Activated T-helper 1 cell treated with anti-CD3 and anti-CD28 coated beads, Interleukin-12 subunit alpha, Interleukin-12 subunit beta, Interleukin-2, Interleukin-4 antibody, amounts not matched to agents 30 ng/mL and 10 ng/mL and 1 ng/mL, durations not matched to agents 14 hours and 24 hours and 36 hours (primary cell): ENCODE results near the gene NT5DC1. TPM values are rescaled to one million over a fixed set of nuclear protein-coding genes. Genes with fewer than 3 reads are reported as not detected.

Experiments
- DNase-seq: peaks from one replicate; pipeline ENCODE4 v3.0.0; 2021; ENCODE audit warnings: low spot score
- H3K27ac Mint-ChIP-seq: one replicate; pipeline ENCODE4 v1.8.0; 2021; ENCODE audit warnings: mild to moderate bottlenecking, mixed read lengths
- H3K27me3 Mint-ChIP-seq: one replicate; pipeline ENCODE4 v1.8.0; 2022; ENCODE audit warnings: mild to moderate bottlenecking, moderate library complexity, mixed read lengths; ENCODE audit not compliant: insufficient read depth
- H3K36me3 Mint-ChIP-seq: one replicate; pipeline ENCODE4 v1.8.0; 2021; ENCODE audit warnings: low read depth, mixed read lengths
- H3K4me1 Mint-ChIP-seq: one replicate; pipeline ENCODE4 v1.8.0; 2021; ENCODE audit warnings: low read depth, mixed read lengths
- H3K4me3 Mint-ChIP-seq: one replicate; pipeline ENCODE4 v1.8.0; 2021; ENCODE audit warnings: mild to moderate bottlenecking, moderate library complexity, mixed read lengths
- H3K9me3 Mint-ChIP-seq: one replicate; pipeline ENCODE4 v1.8.0; 2021; ENCODE audit warnings: mixed read lengths
- intact Hi-C: fragments of 100-400 bp; cut with micrococcal nuclease; formaldehyde crosslinking; loops from one replicate; pipeline ENCODE4 v1.15.1; 2024
- total RNA-seq: library from RNA; stranded (reverse); gene quantifications from 2 replicates; pipeline ENCODE4 v1.2.3, GENCODE V29; 2022

Gene NT5DC1
- total RNA-seq, 1 donor from 2014 or later: 30.1 TPM

DNA sequence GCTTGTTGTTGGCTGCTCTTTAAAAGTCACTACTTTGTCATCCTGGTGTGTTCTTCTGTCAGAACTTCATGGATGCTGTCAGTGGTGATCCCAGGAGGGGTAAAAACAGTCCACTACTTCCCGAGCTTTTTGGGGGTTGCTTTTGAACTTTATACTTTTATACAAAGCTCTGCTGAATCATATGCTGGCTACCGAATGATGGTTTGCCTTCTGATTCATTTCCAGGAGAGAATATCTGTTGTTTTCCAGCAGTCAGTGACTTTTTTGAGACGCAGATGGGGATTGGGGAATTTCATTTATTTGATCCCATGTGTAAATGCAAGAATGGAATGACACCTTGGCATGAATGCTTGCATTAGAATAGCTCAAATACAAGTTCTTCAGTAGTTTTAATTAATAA is 58.0 kb downstream of the NT5DC1 start:
- Mint-ChIP-seq H3K27ac (no peak overlapping the region), H3K4me3 (no peak overlapping the region), H3K9me3 (no peaks in the 10 kb centered on the region), H3K27me3 (no peaks in the 10 kb centered on the region), H3K4me1 (no peaks in the 10 kb centered on the region), H3K36me3 (peaks cover 6% of the 10 kb centered on the region)
- intact Hi-C loops: no loop called here
- DNase-seq: no peak

DNA sequence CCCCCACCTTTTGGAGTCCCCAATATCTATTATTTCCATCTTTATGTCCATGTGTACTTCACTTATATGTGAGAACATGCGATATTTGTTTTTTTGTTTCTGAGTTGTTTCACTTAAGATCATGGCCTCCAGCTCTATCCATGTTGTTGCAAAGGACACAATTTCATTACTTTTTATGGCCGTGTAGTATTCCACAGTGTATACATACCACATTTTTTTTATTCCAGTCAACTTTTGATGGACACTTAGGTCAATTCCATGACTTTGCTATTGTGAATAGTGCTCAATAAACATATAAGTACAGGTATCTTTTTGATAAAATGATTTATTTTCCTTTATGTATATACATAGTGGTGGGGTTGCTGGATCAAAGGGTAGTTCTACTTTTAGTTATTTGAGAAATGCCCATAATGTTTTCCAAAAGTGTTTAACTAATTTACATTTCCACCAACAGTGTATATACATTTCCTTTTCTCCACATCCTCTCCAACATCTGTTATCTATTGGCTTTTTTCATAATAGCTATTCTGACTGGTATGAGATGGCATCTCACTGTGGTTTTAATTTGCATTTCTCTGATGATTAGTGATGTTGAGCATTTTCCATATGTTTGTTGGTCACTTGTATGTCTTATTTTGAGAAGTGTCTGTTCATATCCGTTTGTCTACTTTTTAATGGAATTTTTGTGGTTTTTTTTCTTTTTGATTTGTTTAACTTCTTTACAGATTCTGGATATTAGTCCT is 59.3 kb downstream of the NT5DC1 start:
- intact Hi-C loops: no loop called here
- H3K27me3 Mint-ChIP-seq: no peaks in the 10 kb centered on the region
- H3K4me3 Mint-ChIP-seq: no peak overlapping the region

DNA sequence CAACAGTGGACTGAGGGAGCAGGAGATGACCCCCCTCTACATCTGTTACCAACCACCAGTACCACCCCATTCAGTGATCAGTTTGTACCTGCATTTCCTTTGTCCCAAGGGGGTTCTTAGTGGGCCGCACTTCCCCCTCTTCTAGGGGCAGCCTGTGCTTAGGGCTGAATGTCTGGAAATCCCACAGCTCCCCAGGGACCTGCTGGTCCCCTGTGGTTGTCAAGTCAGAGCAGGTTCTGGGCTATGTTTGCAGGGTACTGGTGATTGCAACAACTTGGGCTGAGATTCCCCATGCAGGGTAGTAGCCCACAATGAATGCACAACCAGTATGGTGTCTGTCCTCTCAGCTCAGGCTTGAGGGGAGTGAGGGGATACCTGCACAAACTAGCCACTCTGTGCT is 64.9 kb downstream of the NT5DC1 start:
- H3K9me3 Mint-ChIP-seq: peaks cover 8% of the 10 kb centered on the region
- H3K4me1 Mint-ChIP-seq: no peaks in the 10 kb centered on the region
- no peak overlapping the region for H3K4me3 Mint-ChIP-seq
- intact Hi-C loops: no loop called here
- no peak for DNase-seq
- no peaks in the 10 kb centered on the region for H3K27me3 Mint-ChIP-seq
- H3K27ac Mint-ChIP-seq: no peak overlapping the region
- H3K36me3 Mint-ChIP-seq: peaks cover 2% of the 10 kb centered on the region

More for the DNA sequence above, 59.3 kb downstream of the NT5DC1 start:
- DNase-seq: no peak
- H3K4me1 Mint-ChIP-seq: no peaks in the 10 kb centered on the region
- H3K9me3 Mint-ChIP-seq: peaks cover 5% of the 10 kb centered on the region
- H3K36me3 Mint-ChIP-seq: peaks cover 6% of the 10 kb centered on the region
- H3K27ac Mint-ChIP-seq: no peak overlapping the region

DNA sequence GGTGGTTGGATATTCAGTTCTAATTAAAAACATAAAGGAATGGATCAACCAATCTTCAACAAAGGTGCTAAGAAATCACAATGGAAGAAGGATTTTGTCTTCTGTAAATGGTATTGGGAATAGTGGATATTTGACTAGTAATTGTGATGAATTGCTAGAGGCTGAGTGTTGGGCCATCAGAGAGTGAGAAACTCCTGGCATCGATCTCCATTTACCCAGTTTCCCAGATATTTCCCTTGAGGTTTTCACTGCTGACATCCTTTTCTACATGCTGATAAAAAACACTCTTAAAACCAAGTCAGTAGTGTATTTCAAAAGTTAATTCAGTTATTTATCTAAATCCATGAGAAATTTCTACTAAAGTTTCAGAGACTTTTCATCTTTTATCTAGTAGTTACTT is 65.7 kb downstream of the NT5DC1 start:
- peaks cover 2% of the 10 kb centered on the region for H3K36me3 Mint-ChIP-seq
- no peaks in the 10 kb centered on the region for H3K27me3 Mint-ChIP-seq
- H3K4me3 Mint-ChIP-seq: no peak overlapping the region
- peaks cover 8% of the 10 kb centered on the region for H3K9me3 Mint-ChIP-seq
- no peaks in the 10 kb centered on the region for H3K4me1 Mint-ChIP-seq
- intact Hi-C loops: no loop called here
- no peak for DNase-seq
- H3K27ac Mint-ChIP-seq: no peak overlapping the region

DNA sequence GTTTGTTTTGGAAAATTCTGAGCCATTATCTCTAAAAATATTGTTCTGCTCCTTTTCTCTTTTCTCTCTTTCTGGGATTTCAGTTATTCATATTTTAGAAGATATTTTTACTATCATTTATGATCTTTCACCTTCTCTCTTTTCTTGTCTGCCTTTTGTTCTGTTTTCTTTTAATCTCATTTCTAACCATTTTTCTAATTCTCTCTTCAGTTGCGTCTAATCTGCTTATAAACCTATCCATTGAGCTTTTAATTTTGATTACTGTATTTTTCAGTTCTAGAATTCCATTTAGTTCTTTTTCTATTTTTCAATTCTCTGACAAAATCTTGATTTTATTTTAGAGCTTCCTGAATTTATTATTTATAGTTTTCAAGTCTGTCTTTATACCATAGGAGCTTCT is 67.5 kb downstream of the NT5DC1 start:
- H3K4me3 Mint-ChIP-seq: no peak overlapping the region

DNA sequence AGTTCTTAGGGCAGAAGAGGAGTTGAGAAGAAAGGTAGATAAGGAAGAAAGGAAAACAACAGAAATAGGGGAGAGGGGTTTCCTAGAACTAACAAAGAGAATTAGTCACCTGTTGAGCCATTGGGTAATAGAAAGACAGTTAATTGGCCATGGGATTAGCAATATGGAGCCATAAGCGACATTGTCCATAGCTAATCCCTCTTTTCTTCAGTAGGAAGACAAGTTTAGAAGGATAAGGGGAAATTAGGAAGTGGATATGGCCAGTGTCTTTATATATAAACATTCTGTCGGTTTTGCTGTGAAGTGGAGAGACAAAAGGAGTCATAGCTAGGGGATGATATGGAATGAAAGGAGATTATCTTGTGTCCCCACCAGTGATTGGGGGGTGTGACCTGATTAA is 69.2 kb downstream of the NT5DC1 start:
- H3K4me3 Mint-ChIP-seq: no peak overlapping the region
- no peak for DNase-seq
- no peak overlapping the region for H3K27ac Mint-ChIP-seq
- peaks cover 3% of the 10 kb centered on the region for H3K9me3 Mint-ChIP-seq
- H3K4me1 Mint-ChIP-seq: no peaks in the 10 kb centered on the region
- no peaks in the 10 kb centered on the region for H3K36me3 Mint-ChIP-seq
- H3K27me3 Mint-ChIP-seq: no peaks in the 10 kb centered on the region
- intact Hi-C loops: no loop called here

More for the DNA sequence above, 67.5 kb downstream of the NT5DC1 start:
- Mint-ChIP-seq H3K27ac (no peak overlapping the region), H3K4me1 (no peaks in the 10 kb centered on the region), H3K27me3 (no peaks in the 10 kb centered on the region), H3K9me3 (peaks cover 8% of the 10 kb centered on the region), H3K36me3 (peaks cover 2% of the 10 kb centered on the region)
- DNase-seq: no peak
- intact Hi-C loops: no loop called here

DNA sequence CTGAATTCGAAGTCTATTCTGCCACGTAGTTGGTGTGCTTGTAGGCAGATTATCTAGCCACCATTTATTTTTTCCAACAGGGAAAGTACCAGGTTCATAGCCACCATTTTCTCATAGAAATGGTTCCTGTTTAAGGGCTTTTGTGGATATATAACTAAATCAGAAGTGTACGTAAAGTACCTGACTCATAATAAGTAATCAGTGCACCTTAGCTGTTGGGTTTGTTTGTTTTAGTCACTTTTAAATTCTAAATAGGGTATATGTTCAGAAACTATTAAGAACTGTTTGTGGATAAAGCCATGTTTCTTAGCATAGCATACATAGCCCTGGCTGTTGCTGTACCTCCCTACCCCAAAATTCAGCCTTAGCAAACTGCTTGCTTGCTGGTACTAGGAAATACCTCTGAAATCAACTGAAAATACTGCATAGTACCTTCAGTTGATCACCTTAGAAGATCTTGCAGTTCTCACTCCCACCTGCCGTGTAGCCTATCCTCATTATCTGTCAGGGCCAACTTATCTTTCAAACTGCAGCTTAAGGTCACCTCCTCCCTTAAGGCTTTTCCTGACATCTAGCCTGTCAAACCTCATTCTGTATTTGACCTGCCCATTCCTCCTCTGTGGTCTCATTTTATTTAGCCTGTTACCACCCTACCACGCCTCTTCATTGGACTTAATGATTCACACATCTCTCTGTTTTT is 69.9 kb downstream of the NT5DC1 start:
- H3K4me1 Mint-ChIP-seq: no peaks in the 10 kb centered on the region
- peaks cover 2% of the 10 kb centered on the region for H3K36me3 Mint-ChIP-seq
- H3K27me3 Mint-ChIP-seq: no peaks in the 10 kb centered on the region
- H3K9me3 Mint-ChIP-seq: peaks cover 8% of the 10 kb centered on the region
- no peak overlapping the region for H3K4me3 Mint-ChIP-seq
- H3K27ac Mint-ChIP-seq: no peak overlapping the region
- DNase-seq: no peak
- intact Hi-C loops: no loop called here

DNA sequence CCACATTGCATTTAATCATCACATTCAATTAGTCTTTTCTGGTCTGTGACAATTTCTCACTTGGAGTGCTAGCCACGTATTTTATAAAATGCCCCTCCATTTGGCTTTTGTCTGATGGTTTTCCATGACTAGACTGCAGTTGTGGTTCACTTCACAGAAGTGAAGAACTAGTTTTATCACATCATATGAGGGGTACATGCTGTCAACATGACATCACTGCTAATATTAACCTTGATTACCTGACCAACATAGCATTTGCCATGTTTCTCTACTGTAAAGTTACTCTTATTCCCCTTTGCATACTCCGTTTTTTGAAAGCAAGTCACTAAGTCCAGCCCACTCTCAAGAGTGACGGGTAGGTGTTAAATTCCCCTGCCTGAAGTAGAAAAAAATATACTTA is 73.3 kb downstream of the NT5DC1 start:
- Mint-ChIP-seq H3K27ac (no peak overlapping the region), H3K4me1 (no peaks in the 10 kb centered on the region), H3K27me3 (no peaks in the 10 kb centered on the region), H3K9me3 (peaks cover 9% of the 10 kb centered on the region), H3K4me3 (no peak overlapping the region), H3K36me3 (peaks cover 4% of the 10 kb centered on the region)
- intact Hi-C loops: no loop called here
- DNase-seq: no peak

DNA sequence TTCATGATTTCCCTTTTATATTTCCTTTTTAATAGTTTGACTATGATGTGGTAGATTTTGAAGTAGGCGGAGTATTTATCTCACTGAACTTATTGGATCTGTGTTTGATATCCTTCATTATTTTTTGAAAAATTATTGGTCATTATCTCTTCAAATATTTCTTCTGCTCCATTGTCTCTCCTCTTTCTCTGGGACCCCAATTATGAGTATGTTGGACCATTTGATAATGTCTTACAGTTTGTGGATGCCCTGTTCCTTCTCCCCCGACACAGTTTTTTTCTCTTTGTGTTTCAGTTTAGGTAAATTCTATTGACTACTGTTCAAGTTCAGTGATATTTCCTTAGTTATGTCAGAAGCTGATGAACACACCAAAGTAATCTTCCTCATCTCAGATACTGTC is 74.7 kb downstream of the NT5DC1 start:
- H3K4me3 Mint-ChIP-seq: no peak overlapping the region
- H3K4me1 Mint-ChIP-seq: no peaks in the 10 kb centered on the region
- DNase-seq: no peak
- no peaks in the 10 kb centered on the region for H3K27me3 Mint-ChIP-seq
- peaks cover 9% of the 10 kb centered on the region for H3K9me3 Mint-ChIP-seq
- H3K36me3 Mint-ChIP-seq: peaks cover 4% of the 10 kb centered on the region
- intact Hi-C loops: no loop called here
- no peak overlapping the region for H3K27ac Mint-ChIP-seq

DNA sequence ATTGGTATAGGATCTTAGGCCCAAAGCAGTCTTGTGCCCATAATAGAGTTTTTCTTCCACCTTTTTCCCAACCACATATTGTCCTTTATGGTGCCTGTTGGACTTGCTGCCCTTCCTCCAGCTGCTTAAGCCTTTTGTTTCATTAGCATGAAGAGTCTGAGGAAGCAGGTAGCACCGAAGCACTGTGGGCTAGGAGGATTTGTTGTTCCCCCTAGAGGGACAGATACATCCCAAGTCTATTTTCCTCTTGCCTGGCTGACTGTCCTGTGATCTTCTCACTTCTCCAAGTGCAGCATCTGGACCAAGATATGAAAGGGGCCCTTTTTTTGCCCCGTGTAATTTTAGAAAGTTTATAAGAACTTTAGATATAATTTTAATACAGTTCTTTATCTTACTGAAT is 75.9 kb downstream of the NT5DC1 start:
- intact Hi-C loops: no loop called here
- no peak for DNase-seq

DNA sequence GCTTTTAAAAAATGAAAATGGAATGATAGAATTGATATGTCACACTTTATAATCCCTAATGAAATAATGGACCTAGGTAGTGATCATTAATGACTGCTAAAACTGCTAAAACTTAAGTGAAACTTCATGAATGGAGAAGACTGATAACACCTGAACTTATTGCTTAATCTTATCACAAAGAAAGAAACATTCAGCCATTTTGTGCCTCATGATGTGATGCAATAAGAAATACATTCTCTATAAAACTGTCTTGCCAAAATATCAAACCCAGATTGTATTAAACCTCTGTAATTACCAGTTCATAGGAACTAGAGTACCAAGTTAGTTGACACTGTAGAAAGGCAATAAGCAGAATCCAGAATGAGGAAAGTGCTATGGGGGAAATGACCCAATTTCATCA is 79.7 kb downstream of the NT5DC1 start:
- no peak overlapping the region for H3K4me3 Mint-ChIP-seq
- intact Hi-C loops: no loop called here
- H3K27ac Mint-ChIP-seq: no peak overlapping the region

More for the DNA sequence above, 75.9 kb downstream of the NT5DC1 start:
- Mint-ChIP-seq H3K27ac (no peak overlapping the region), H3K4me3 (no peak overlapping the region), H3K36me3 (peaks cover 4% of the 10 kb centered on the region), H3K9me3 (peaks cover 9% of the 10 kb centered on the region), H3K27me3 (no peaks in the 10 kb centered on the region), H3K4me1 (no peaks in the 10 kb centered on the region)

DNA sequence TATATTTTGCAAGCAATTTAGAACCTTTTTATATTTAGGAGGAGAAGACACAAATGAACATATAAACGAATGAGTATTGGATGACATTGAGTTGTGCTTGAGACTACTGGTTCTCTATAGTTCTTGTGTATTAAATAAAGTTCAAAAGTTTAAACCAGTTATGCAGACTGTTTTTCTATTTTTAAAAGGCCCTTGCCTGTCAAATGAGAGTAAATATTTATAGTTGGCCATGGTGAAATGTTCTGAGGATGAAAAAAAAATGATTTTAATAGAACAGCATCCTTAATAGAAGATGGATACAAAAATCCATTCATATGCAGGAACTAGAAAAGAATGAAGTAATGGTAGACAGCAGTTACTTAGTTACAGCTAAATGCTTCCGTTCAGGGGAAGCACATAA is 88.8 kb downstream of the NT5DC1 start:
- H3K4me1 Mint-ChIP-seq: no peaks in the 10 kb centered on the region

More for the DNA sequence above, 79.7 kb downstream of the NT5DC1 start:
- Mint-ChIP-seq H3K9me3 (peaks cover 6% of the 10 kb centered on the region), H3K27me3 (no peaks in the 10 kb centered on the region), H3K36me3 (peaks cover 3% of the 10 kb centered on the region), H3K4me1 (no peaks in the 10 kb centered on the region)
- no peak for DNase-seq

DNA sequence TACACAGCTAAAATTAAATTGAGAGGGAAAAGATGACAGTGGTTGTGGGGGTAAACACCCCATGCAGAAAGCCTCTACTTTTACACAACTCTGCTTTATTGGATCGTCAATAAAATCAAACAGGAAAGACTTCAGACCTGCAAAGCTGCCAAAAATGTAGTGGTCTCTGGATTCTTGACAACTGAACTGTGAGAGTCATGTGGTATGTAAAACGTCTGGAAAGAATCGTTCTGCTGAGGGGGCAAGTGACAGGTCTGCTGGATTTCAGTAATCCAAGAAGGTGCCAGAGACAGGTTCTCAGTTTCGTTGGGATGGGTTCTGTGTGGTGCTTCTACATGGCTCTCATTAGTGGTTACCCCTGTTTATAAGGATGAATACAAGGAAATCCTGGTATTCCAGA is 89.9 kb downstream of the NT5DC1 start:
- no peak overlapping the region for H3K27ac Mint-ChIP-seq
- intact Hi-C loops: no loop called here
- no peaks in the 10 kb centered on the region for H3K36me3 Mint-ChIP-seq
- no peak overlapping the region for H3K4me3 Mint-ChIP-seq
- no peaks in the 10 kb centered on the region for H3K4me1 Mint-ChIP-seq
- H3K27me3 Mint-ChIP-seq: no peaks in the 10 kb centered on the region
- H3K9me3 Mint-ChIP-seq: peaks cover 2% of the 10 kb centered on the region
- no peak for DNase-seq

More for the DNA sequence above, 88.8 kb downstream of the NT5DC1 start:
- intact Hi-C loops: no loop called here
- Mint-ChIP-seq H3K9me3 (peaks cover 4% of the 10 kb centered on the region), H3K4me3 (no peak overlapping the region), H3K36me3 (no peaks in the 10 kb centered on the region), H3K27me3 (no peaks in the 10 kb centered on the region), H3K27ac (no peak overlapping the region)
- no peak for DNase-seq
